Endometrial microvascular endothelial cells (primary cell): Measurements from ENCODE around the gene CYP27B1. TPM values are rescaled to one million over a fixed set of nuclear protein-coding genes. Genes with fewer than 3 reads are reported as not detected.
"Not testable (repeated sequence)": the region's sequence is repeated elsewhere in the genome, so short reads cannot be mapped to it uniquely, and the experiment has no call there.

Experiments used
- in situ Hi-C: cut with HindIII; loops from 2 replicates; pipeline ENCODE4 v1.10.0; 2017; ENCODE audit warnings: low sequenced_read_pairs, low pct_unique_long_range_greater_than_20kb; ENCODE audit errors: inconsistent ontology term
- total RNA-seq: library from RNA; depleted of rRNA; stranded (reverse); fragments of >200 nt; gene quantifications from one replicate; pipeline ENCODE4 v1.2.3, GENCODE V29; 2015; ENCODE audit errors: inconsistent ontology term

Gene CYP27B1
- total RNA-seq, 1 donor from 2014 or later = 1.9 TPM

DNA sequence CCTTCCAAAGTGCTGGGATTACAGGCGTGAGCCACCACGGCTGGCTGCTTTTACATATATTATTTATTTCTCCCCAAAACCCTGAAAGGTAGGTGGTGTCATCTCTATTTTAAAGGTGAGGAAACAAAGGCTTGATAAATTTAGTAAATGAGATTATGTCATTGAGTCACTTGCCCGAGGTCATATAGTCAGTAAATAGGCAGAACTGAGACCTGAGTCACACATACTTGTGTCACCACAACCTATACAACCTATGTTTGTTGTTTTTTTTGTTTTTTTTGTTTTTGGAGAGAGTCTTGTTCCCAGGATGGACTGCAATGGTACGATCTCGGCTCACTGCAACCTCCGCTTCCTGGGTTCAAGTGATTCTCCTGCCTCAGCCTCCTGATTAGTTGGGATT lies 28.5 kb upstream of the CYP27B1 start:
- in situ Hi-C loops = no loop called here

DNA sequence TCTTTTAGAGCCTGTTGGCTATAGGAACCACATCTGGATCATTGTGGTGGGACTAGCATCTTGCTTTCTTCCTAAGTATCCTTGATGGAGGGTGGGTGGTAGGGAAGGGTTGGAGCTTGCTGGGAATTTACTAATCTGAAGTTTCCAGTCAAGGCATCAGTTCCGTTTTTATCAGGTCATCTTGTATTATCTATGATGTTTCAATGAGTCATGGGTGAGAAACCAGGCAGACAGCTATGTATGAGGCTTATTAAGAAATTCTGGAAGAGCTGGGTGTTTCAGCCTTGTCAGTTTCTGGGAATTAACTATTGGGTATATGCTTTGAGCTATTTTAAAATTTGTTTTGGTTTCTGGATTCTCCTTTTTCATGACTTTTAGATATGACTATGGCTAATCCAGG lies 27.0 kb upstream of the CYP27B1 start:
- in situ Hi-C loops = no loop called here

DNA sequence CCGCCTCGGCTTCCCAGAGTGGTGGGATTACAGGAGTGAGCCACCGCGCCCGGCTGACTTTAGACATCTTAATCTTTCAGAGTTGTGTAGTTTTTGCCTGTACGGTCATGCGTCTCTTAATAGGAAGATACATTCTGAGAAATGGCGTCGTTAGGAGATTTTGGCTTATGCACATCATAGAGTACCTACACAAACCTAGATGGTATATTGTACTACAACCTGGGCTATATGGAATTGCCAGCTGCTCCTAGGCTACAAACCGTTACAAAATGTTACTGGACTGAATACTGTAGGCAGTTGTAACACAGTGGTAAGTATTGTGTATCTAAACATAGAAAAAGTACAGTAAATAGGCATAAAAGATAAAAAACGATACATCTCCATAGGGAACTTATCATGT lies 17.0 kb upstream of the CYP27B1 start:
- in situ Hi-C loops = no loop called here

DNA sequence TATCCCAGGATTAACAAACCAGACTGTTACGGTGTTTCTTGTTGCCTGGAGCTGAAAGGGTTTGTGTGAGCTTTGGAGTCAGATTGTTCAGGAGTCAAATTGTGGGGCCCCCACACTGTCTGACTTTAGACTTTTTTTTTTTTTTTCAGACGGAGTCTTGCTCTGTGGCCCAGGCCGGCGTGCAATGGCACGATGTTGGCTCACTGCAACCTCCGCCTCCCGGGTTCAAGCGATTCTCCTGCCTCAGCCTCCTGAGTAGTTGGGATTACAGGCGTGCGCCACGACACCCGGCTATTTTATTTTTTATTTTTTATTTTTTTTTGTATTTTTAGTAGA lies 16.6 kb upstream of the CYP27B1 start:
- in situ Hi-C loops = no loop called here

DNA sequence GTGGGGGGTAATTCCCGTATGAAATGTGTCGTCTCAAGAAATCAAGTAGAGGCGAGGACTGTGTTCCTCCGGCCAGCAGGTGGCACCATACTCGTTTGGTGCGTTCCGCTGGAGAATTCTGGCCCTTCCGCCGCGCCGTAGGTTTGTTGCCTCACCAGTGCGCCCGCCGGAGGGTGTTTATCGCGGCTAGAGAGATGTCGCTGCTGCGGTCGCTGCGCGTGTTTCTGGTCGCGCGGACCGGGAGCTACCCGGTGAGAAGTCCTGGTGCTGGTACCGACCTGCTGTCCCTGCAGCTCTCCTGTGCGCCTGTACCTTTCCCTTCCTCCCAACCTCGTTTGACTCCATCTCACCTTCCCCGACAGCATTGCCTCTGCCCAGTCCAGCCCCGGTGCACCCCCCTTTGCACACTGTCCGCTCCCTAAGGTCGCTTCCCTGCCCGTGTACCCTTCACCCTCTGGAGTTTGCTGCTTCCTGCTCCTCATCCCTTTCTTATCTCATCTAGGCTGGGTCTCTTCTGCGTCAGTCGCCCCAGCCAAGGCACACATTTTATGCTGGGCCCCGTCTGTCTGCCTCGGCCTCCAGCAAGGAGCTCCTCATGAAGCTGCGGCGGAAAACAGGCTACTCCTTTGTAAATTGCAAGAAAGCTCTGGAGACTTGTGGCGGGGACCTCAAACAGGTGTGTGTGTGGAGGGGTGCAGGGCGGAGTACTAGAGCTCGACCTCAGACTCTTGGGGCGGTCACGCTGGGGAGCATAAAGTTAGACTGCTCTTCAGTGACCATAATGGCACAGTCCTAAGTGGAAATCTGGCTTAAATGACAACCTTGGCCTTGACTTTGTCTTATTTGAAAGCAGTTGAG lies 16.0 kb upstream of the CYP27B1 start, which contains the start of gene TSFM:
Gene TSFM (plus strand): TSS at position 180 of the 858 bp plus-strand sequence. CDS start 15 bp downstream, at position 195.
- in situ Hi-C loops = no loop called here

DNA sequence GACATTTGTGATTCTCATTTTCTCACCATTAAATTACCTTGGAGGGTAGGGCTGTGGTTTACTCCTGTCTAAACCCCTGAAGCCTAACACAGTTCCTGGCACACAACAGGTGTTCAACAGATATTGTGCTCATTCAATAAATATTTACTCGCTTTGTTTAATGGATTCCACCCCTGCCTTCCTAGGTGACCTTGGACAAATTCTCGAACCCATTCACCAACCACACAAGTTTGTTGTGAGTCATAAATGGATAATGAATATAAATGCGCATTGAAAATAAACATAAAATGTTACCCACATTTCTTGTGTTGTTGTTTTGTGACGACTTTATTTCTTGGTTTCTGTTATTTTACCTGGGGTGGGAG lies 15.3 kb upstream of the CYP27B1 start:
- in situ Hi-C loops = no loop called here

DNA sequence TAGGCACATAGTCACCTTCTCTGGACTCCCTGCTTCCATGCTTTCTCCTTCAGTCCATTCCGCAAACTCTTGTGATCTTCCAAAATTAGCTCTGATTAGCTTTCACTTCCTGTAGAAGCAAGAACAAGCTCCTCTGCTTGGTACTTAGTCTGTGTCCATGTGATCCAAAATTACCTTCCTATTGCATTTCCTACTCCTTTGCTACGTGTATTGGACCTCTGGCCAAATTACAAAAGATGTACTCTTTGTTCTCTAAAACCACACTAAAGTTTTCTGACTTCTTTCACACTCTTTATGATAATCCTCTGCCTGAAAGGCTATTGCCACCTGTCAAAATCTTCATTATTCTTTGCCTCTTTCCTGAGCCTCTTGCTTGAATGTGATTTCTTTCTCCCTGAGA lies 14.9 kb upstream of the CYP27B1 start:
- in situ Hi-C loops = no loop called here

DNA sequence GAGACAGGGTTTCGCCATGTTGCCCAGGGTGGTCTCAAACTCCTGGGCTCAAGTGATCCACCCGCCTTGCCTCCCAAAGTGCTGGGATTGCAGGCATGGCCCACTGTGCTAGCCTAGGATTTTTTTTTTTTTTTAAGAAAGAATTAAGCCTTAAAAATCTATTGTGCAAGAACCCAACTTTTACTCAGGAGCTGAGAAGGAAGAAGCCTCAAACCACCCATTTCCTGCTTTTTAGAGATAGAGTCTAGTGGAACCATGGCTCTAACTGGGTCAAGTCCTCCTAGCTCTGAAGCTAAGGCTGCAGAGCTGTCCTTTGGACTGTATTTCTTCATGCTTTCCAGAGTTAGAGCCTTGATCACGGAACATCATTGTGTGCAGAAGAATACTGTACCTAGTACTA lies 14.4 kb upstream of the CYP27B1 start:
- in situ Hi-C loops = no loop called here

DNA sequence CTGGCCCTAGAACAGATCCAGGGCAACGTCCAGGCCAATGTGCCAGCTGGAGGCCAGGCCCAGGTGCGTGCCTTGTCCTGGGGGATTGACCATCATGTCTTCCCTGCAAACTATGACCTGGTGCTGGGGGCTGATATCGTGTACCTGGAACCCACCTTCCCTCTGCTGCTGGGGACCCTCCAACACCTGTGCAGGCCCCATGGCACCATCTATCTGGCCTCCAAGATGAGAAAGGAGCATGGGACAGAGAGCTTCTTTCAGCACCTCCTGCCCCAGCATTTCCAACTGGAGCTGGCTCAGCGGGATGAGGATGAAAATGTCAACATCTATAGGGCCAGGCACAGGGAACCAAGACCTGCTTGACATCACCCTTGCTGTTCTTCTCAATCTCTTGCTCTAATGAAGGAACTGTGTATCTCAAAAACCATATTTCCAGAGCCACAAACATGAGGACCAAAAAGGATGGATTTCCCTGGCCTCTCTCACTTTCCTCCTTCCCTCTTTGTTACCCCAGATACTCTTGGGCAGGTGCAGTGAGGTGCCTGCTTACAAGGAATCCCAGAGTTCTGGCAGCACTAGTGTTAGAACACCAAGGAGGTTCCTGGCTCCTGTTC lies 13.5 kb upstream of the CYP27B1 start:
- in situ Hi-C loops = no loop called here

DNA sequence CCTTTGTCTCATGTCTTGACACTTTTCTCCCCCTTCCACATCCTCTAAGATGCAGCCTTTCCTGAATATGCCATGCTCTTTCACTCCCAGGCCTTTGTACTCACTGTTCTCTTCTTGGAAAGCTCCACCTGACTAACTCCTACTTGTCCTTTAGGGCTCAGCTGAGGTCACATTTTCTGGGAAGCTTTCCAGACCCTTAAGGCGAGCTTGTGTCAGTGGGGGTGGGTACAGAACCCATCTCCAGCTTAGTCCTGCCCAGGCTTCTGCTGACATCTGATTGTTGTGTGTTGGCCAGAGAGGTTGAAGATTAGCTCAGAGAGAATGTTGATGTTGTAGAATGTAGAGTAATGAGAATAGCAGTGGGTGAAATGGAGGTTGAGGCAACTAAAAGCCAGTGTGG lies 12.9 kb upstream of the CYP27B1 start:
- in situ Hi-C loops = no loop called here

DNA sequence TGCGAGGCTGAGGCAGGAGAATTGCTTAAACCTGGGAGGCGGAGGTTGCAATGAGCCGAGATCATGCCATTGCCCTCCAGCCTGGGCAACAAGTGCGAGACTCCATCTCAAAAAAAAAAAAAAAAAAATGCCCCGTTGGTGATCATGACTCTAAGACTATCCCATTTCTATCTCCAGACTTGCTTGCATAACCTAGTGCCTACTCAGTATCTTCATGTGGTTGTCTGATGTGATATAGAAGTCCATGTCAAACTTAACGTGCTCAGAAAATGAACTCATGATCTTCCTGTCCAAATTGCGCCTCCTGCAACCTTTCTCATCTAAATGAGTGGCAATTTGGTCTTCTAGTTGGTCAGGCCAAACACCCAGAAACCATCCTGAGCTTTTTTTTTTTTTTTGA lies 11.0 kb upstream of the CYP27B1 start:
- in situ Hi-C loops = no loop called here

DNA sequence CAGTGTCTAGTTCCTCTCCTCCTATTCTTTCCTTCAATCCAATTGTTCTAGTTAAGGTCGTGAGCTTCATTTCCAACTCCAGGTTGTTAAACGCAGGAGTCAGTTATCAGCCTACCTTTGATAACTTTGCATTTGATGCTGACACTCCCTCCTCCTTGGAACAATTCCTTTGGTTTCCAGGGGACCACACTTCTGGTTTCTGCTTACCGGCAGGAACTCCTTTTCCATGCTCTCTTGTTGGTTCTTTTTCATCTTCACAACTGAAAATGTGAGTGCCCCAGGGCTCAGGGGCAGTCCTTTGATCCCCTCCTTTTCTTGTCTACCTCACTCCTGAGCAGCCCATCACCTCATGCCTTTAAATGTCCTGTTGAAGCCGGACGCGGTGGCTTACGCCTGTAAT lies 10.5 kb upstream of the CYP27B1 start:
- in situ Hi-C loops = no loop called here

DNA sequence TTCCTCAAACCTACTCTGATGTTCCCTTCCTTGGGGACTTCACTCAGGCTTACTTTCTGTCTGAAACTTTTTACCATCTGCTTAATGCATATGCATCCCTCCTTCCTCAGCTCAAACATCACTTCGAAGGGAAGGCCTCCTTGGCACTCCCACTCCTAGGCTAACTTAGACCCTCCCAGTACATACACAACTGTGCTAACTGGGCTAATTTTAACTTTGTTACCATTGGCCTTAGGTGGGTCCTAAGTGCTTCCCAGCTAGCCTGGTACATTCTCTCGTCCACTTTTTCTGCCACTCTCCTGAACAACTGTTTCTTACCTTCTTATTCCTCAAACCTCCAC lies 9.3 kb upstream of the CYP27B1 start:
- in situ Hi-C loops = no loop called here

DNA sequence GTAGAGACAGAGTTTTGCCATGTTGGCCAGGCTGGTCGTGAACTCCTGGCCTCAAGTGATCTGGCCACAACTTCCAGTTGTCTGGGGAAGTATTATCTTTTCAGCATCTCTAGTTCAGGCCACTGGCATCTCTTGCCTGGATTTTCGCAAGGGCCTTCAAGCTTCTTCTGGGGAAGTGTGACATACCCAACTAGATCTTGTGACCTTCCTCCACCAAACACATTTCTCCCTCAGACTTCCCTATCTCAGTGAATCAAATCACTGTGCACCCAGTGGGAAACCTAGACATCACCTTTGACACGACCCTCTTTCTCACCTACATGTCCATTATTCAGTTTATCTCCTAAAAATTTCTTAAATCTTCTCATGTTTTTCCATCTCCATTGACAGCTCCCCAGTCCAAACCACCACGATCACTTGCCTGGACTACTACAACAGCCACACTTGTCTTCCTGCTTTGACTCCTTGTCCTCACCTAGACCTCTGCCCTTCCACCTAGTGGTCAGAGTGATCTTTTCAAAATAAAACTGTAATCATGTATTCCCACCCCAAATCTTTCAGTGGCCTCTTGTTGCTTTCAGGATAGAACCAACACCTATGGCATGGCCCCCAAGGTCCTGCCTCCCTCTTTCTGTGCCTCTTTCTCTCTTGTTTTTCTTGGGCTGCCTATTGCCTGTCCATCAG lies 8.8 kb upstream of the CYP27B1 start:
- in situ Hi-C loops = no loop called here

DNA sequence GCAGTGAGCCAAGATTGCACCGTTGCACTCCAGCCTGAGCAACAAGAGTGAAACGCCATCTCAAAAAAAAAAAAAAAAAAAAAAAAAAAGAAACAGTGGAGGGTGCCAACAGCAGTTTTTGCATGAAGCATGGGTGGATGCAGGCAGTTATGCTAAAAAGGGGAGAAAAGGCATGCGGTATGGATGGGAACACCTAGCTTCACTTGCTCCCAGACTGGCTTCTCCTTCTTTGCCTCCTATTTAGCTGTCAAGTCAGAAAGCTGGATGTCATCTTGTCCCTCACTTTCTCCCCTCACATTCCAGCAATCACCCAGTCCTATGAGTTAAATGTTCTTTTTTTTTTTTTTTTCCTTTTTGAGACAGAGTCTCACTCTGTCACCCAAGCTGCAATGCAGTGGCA lies 8.2 kb upstream of the CYP27B1 start:
- in situ Hi-C loops = no loop called here

DNA sequence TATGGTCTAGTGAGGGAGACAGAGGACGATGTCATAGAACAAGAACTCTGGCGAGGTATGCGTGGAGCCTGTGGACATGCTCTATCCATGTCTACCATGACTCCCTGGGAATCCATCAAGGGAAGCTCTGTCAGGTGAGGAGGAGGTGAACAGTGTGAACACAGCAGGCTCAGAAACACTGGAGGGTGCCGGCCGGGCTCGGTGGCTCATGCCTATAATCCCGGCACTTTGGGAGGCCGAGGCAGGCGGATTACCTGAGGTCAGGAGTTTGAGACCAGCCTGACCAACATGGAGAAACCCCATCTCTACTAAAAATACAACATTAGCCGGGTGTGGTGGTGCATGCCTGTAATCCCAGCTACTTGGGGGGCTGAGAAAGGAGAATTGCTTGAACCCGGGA lies 7.8 kb upstream of the CYP27B1 start:
- in situ Hi-C loops = not testable (repeated sequence)

DNA sequence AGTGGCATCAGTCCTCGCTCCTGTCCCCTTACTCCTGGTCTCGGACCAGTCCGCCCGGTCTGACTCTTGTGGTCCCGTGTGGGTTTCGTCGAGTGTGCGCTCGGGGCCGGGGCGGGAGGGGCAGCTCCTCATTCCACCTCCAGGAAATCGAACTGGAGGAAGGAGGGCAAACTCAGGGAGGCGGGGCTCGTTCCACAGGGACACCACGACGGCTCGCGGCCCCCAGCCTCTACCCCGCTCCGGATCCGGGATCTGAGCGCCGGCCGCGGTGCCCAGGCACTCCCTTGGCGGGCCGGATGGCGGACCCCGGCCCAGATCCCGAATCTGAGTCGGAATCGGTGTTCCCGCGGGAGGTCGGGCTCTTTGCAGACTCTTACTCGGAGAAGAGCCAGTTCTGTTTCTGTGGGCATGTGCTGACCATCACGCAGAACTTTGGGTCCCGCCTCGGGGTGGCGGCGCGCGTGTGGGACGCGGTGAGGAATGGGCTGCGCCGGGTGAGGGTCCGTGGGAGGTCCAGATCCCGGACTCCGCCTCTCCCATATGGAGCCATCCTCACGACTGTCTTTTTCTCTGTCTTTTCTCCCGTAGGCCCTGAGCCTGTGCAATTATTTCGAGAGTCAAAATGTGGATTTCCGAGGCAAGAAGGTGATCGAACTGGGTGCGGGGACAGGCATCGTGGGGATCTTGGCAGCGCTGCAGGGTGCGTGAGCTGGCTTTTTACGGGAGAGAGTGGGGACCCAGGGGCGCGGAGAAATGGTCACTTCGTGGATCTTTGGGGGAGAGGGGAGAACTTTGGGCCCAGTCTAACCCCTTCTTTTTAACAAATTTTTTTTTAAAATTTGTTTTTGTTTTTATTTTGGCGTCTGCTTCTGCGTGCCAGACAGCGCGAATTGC lies 5.8 kb upstream of the CYP27B1 start, which contains the start of gene EEF1AKMT3:
Gene EEF1AKMT3 (plus strand): TSS at position 186 of the 894 bp plus-strand sequence. CDS start 111 bp downstream, at position 297.
- in situ Hi-C loops = no loop called here

DNA sequence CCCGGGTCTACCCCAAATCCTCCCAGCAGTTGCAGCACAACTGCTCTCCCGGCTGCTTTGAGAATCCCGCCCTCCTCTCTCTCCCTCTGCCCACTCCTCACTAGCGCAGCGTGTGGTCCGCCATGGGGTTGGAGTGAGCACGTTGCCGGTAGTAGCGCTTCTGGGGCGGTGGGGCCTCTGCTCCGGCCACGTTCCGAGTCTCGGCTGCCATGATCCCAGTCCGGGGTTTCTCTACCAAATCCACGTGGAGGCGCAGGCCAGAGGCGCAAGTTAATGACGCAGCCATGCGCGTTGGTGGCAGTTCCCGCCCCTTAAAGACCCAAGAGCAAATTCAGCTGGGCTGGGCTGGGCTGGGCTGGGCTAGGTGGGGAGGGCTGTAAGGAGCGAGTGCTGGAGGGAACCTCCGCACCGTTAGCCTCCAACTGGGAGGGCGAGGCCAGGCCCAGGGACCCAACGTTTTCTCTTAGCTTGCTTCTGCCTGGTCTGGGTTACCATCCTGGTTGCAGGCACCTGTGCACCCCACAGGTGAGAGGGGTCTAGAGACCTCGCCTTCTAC lies 5.1 kb upstream of the CYP27B1 start, which contains the start of gene METTL1:
Gene METTL1 (minus strand): TSS at position 233 of the 556 bp plus-strand sequence. CDS start 22 bp downstream, at position 211.
- in situ Hi-C loops = no loop called here
